ENCODE data around the gene IDH3A. TPM values are rescaled to one million over a fixed set of nuclear protein-coding genes. Genes with fewer than 3 reads are reported as not detected.
A peak's percentile ranks its signal among the peaks of the same experiment; 100 is the strongest.
"Not testable (repeated sequence)": the region's sequence is repeated elsewhere in the genome, so short reads cannot be mapped to it uniquely, and the experiment has no call there.

IDH3A gene
- total RNA-seq, 1 donor from 2014 or later = 30.8 TPM

GRCh38 chr15:78142332-78142731 is 6.8 kb upstream of the IDH3A start:
- FAIRE-seq (no peak), DNase-seq (ENCODE audit: low read depth) (no peak)
- Histone ChIP-seq H3K4me3 (ENCODE audit: low read depth, low read length) (no peak overlapping the region), H3K36me3 (ENCODE audit: control insufficient read depth, insufficient read depth, low read length) (no peaks in the 10 kb centered on the region), H3K27me3 (ENCODE audit: control insufficient read depth, insufficient read depth, low read length) (no peaks in the 10 kb centered on the region)
- no peak for TF ChIP-seq CTCF (IDR thresholded peaks at IDR 0.05; ENCODE audit: insufficient read depth, low read length, severe bottlenecking)

- Histone ChIP-seq H3K27me3 (ENCODE audit: control insufficient read depth, insufficient read depth, low read length) (no peaks in the 10 kb centered on the region), H3K36me3 (ENCODE audit: control insufficient read depth, insufficient read depth, low read length) (no peaks in the 10 kb centered on the region), H3K4me3 (ENCODE audit: low read depth, low read length) (no peak overlapping the region)
- no peak for TF ChIP-seq CTCF (IDR thresholded peaks at IDR 0.05; ENCODE audit: insufficient read depth, low read length, severe bottlenecking)
- peak; percentile 63 for DNase-seq (ENCODE audit: low read depth)
- no peak for FAIRE-seq
Measured at GRCh38 chr15:78146425-78147154, 2.6 kb upstream of the IDH3A start.

GRCh38 chr15:78147566-78147965 is 1.6 kb upstream of the IDH3A start:
- FAIRE-seq (no peak), DNase-seq (ENCODE audit: low read depth) (no peak)
- no peak for TF ChIP-seq CTCF (IDR thresholded peaks at IDR 0.05; ENCODE audit: insufficient read depth, low read length, severe bottlenecking)
- H3K4me3 ChIP-seq (ENCODE audit: low read depth, low read length) = no peak overlapping the region
- no peaks in the 10 kb centered on the region for H3K36me3 ChIP-seq (ENCODE audit: control insufficient read depth, insufficient read depth, low read length)
- no peaks in the 10 kb centered on the region for H3K27me3 ChIP-seq (ENCODE audit: control insufficient read depth, insufficient read depth, low read length)

GRCh38 chr15:78148392-78149067 is 632 bp upstream of the IDH3A start:
- no peaks in the 10 kb centered on the region for H3K27me3 ChIP-seq (ENCODE audit: control insufficient read depth, insufficient read depth, low read length)
- TF ChIP-seq CTCF (IDR thresholded peaks at IDR 0.05; ENCODE audit: insufficient read depth, low read length, severe bottlenecking) = no peak
- no peaks in the 10 kb centered on the region for H3K36me3 ChIP-seq (ENCODE audit: control insufficient read depth, insufficient read depth, low read length)
- no peak for DNase-seq (ENCODE audit: low read depth)
- H3K4me3 ChIP-seq (ENCODE audit: low read depth, low read length) = peak overlapping the region; percentile 66
- FAIRE-seq = no peak

- FAIRE-seq (no peak), DNase-seq (ENCODE audit: low read depth) (peak; percentile 21)
- Histone ChIP-seq H3K36me3 (ENCODE audit: control insufficient read depth, insufficient read depth, low read length) (no peaks in the 10 kb centered on the region), H3K27me3 (ENCODE audit: control insufficient read depth, insufficient read depth, low read length) (no peaks in the 10 kb centered on the region), H3K4me3 (ENCODE audit: low read depth, low read length) (peak overlapping the region; percentile 66)
- no peak for TF ChIP-seq CTCF (IDR thresholded peaks at IDR 0.05; ENCODE audit: insufficient read depth, low read length, severe bottlenecking)
Measured at GRCh38 chr15:78149805-78150751, 916 bp downstream of the IDH3A start.

GRCh38 chr15:78151075-78151474 is 1.9 kb downstream of the IDH3A start:
- H3K27me3 ChIP-seq (ENCODE audit: control insufficient read depth, insufficient read depth, low read length); DNase-seq (ENCODE audit: low read depth); H3K36me3 ChIP-seq (ENCODE audit: control insufficient read depth, insufficient read depth, low read length); FAIRE-seq; H3K4me3 ChIP-seq (ENCODE audit: low read depth, low read length): not testable (repeated sequence)

Data from bronchial epithelial cell (primary cell).